ENCODE data around the gene BRINP3.
"Not testable (repeated sequence)": the region's sequence is repeated elsewhere in the genome, so short reads cannot be mapped to it uniquely, and the experiment has no call there.

Gene BRINP3

DNA sequence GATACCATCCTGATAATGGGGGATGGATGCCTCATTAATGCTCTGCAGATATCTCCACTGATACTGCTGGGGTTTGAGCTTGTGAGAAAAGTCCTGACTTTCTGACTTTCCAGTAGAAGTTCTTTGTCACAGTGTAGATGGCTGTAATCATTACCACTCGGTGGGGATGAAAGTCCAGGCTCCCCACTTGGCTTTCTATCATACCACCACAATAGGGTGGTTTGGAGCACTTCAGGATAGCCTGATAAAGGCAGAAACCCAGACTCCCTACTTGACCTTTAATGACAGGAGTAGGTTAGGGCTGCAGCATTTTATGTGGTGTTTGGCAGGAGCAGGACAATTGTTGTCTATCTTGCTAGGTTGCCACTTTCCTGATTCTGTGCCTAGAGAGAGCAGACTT, 294.1 kb downstream of the BRINP3 start:
- DNase-seq (ENCODE audit: low read depth, low spot score): no peak

DNA sequence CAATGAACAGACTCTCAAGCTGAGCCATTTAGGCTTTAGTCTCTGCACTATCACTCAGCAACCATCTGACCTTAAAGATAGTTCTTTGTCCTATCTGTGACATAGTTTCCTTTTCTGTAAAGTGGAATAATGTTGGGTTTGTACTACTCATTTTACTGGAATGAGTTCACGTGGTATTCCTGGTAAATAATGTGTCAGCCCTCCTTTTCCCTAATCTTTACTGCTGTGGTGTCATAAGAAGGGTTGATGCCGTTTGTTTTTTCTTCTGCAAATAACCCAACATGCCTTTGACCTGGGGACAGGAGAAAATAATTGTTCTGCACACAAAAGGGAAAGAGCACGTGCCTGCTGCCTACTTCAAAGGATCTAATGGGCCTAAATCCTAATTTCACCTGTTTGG, 297.8 kb downstream of the BRINP3 start:
- DNase-seq (ENCODE audit: low read depth, low spot score): no peak

DNA sequence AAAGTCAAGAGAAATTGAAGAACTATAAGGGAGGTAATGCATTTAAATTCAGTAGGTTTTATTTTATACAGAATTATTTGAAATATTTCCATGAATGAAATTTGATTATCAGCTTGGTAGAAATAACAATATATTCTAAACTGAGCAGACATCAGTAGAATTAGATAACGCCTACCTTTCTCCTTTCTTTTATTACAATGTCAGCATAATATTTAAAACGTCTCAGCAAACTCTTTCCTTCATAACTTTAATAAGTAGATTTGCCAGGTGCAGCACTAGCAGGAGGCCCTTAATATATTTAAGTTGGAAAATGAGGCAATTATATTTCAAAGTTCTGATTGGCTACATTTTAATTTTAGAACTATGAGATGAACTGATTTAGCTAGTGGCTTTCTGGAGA, 298.8 kb downstream of the BRINP3 start:
- no peak for DNase-seq (ENCODE audit: low read depth, low spot score)

DNA sequence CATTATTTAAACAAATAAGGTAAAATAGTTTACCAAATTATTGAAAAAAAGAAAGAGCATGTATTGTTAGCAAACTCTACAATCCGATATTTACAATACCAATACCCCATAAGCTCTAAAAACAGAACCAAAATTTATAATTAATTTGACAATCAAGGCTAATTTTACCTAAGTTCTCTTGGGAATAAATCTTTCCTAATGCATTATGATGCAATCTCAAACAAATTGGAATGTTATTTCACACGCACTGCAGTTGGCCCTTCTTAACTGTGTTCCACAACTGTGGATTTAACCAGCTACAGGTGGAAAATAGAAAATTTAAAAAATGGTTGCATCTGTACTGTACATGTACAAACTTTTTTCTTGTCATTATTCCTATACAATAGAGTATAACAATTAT, 300.1 kb downstream of the BRINP3 start:
- no peak for DNase-seq (ENCODE audit: low read depth, low spot score)

DNA sequence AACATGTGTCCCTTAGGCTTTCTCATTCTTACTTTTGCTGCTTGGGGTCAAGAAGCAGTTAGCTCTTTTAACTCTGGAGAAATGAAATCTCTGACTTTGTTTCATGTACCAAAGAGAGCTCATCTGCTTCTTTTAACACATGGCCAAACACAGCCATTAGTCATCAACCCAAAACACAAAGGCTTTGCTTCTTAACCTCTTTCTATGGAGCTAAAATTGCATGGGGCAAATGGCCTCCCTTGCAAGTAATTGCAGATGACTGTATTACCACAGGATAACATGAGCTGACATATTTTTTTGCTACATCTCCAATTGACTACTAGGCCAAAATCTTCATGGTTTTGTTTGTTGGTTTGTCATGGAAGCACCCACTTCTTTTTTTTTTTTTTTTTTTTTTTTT, 300.9 kb downstream of the BRINP3 start:
- DNase-seq (ENCODE audit: low read depth, low spot score): no peak

DNA sequence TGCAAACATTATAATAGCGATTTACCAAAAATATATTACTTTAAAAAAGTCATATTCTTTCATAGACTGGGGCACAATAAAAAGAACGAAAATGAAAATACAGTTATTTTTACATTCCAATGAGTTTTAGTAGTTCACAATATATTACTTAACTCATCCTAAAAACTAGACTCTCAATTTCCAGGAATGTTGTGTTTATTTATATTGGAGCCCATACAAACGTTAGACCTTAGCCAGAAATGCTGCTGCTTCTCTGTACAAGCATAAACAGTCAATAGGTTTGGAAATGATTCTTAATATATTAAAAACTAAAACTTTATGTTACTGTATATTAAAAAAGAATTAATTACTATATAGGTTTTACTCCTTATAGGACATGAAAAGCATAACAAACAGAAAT, 302.3 kb downstream of the BRINP3 start:
- no peak for DNase-seq (ENCODE audit: low read depth, low spot score)

DNA sequence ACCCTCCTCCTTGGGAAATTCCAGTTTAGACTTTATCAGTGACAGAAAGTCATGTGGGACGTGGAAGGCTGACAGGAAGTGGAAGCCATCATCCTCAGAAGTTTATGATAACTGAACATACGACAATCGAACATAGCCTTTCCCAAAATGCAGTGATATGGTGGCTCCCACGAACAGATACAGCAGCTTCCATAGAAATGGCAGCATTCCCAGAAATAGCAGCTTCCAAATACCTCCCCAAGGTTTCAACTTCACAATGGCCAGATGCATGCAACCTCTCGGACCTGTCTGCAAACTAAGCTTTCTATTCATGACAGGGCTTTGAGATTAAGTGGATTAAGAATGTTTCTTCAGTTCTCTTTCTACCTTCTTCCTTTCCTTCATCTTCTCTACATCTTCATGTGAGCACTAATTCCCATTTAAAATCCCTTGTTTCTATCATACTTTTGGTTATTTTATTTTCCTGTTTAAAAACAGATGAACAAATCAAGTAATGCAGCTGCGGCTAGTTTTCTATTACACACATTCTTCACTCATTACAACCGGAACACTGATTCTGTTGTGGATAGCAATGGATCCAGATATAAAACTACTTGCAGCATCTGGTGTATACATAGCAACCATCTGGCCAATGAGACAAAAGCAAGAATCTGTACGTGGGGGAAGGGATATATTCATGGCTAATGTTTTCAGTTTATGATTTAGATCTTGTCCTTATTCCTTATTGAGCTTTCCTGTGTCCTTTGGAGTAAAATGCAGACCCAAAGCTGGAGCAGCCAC, 304.8 kb downstream of the BRINP3 start:
- no peak for DNase-seq (ENCODE audit: low read depth, low spot score)

DNA sequence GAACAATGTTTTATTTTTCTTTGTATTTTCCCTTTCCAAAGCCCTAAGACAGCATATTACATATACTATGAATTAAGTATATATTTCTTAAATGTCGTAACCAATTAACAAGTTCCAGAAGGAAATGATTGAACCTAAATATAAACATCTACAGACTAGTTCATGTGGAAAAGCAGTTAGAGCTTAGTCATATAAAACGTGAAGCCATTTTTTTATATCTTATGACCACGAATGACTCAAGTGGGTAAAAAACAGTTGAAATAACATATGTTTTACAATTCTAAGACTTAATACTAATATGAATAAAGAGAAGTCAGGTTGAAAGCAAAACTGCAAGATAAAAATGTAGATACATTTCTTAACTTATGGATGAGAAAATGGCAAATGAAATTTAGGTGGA, 307.3 kb downstream of the BRINP3 start:
- no peak for DNase-seq (ENCODE audit: low read depth, low spot score)

DNA sequence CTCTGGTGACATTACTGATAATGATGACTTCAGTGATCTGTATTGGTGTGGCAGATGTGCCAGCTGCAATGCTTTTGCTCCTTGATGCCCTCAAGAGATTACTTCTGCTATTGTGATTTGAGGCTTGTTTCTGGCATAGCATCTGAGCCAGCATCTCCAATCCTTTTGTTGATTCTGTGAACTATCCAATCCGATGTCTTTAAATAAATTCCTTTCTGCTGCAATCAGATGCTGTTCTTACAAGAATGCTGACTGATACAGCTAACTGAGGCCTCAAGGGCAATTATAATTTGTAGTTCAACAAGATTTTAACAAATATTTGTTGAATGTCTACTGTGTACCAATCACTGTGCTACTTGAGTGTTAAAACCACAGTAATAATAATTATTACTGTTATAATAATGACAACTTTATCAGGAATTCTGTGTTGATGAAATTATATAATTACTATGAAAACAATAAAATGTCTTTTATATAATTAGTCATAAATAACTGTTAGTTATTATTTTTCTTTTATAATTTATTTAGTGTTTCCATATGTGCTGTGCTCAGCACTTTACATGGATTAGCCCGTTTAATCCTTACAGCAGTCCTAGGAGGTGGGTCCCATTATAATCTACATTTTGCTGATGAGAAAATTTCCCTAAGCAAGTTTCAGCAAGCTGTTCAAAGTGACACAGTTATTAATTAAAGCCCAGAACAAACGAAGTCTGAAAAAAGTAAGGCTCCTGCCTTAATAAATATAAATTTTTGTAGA, 308.2 kb downstream of the BRINP3 start:
- DNase-seq (ENCODE audit: low read depth, low spot score): no peak

DNA sequence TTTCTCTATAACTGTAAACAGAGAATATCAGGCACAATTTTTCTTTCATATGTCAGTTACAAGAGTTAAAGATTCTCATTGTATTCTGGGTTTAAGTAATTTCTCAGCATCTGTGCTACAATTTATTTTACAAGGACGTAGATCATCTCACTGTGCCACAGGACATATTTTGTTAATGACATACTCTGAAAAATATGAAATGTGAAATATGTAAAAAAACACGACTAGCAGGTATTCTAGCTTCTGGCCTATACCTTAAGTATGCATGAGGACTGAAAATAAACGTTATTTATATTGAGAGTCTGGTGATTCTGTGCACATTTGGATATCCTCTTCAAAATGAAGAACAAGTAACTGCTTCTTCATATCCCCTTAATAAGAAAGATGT, 308.8 kb downstream of the BRINP3 start:
- no peak for DNase-seq (ENCODE audit: low read depth, low spot score)

DNA sequence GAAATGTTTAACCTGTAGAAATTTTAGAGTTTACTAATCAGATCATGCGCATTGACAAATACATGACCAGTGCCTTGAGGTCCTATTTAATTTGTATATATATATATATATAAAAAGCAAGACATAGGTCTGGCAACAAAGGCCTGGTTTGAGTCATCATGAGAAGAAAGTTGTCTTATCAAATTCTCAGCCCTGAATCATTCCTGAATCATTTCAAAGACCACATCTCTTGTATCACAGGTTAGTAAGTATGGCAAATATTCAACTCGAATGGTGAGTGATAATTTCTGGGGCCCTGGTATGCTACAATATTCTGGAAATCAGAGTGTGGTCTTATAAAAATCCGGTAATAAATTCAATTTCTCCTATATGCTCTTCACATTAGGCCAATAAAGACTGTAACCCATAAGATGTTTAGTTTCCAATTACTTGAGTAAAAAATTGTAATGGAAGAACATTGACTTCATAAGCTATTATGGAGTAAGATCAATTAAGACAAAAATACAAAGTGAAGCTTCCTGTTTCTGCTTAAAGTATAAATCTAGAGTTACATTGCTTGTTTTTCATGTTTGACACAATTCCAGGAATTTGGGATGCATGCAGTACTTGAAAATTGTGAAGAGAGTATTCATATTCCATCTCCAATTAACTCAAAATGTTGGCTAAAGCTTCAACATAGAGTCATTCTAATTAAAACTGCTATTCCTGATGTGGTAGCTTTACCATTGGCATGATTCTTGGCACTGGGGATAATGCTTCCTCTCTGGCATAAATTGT, 309.4 kb downstream of the BRINP3 start:
- DNase-seq (ENCODE audit: low read depth, low spot score): no peak

DNA sequence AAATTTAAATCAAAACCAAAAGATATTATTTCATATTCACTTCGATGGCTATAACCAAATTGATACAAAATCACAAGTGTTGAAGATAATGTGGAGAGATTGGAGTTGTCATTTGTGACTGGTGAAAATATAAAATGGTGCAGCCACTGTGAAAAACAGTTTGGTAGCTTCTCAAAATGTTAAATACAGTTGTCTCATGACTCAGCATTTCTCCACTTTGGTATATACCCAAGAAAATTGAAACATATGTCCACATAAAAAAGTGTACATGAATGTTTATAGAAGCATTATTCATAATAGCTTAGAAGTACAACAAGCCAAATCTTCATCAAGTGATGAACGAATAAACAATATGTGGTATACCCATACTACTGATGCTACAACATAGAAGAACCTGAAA, 318.5 kb downstream of the BRINP3 start:
- no peak for DNase-seq (ENCODE audit: low read depth, low spot score)

DNA sequence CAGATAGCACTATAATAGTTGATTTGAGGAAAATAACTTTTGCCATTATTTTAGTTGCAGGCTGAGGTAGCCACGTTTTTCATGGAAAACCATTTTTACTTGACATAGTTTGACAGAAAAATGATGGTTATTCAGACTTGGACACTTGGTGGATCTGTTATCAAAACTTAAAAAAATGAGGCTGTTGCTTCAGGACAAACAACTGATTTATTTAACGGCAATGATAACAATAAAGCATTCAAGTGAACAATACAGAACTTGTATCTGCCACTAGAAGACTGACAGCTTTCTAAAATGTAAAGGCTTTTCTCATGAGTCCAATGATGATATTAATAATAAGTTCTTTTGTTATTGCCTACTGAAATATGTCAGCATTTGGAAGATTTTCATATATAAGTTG, 322.9 kb downstream of the BRINP3 start:
- DNase-seq (ENCODE audit: low read depth, low spot score): no peak

DNA sequence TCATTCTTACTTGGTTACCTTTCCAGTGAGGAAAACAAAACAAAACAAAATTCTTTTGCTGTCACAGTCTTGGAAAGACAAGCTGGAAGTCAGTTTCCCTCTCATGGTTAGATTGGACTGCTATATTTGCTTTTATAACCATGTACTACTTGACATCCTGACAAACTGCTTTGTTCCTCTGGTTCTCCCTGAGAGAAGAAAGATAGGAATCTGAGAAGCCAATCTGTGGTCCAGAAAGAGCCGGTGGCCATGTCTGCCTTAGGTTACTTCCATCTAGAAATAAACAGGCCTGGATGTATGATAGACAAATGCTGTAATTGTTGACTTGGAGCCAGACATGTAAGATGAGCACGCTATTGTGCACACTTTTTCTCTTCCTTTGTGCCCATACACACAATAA, 330.0 kb downstream of the BRINP3 start:
- no peak for DNase-seq (ENCODE audit: low read depth, low spot score)

DNA sequence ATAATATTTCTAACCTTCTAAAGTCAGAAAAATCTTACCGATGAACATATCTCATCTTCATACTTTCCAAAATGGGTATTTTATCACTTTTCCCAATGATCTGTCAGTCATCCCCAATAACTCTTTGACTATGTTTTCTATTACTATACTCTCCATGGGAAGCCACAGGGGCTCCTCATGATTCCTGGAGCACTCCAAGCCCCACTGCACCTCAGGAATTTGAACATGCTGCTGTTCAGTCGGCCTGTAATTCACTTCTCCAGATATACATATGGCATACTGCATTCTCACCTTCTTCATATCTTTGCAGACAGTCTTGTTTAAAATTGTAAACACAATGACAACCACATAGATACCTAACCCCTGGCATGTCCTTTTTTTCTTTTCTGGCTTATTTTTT, 333.0 kb downstream of the BRINP3 start:
- DNase-seq (ENCODE audit: low read depth, low spot score): no peak

DNA sequence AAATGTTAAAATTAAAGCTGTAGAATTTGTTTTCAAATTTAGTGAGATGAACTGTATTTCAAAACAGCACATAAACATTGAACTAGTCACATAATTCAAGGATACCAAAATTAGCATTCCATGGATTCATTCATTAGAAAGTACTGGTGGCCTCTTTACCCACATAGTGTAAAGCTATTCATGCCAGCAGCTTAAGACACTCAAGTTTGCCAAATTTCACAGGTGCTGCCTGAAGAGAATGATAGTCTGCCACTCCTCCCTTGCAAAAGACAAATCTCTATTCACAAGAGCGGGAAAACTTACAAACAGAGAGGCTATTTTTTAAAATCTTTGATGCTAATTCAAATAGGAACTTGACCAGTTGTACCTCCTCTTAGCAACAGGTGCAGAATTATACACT, 337.0 kb downstream of the BRINP3 start:
- no peak for DNase-seq (ENCODE audit: low read depth, low spot score)

DNA sequence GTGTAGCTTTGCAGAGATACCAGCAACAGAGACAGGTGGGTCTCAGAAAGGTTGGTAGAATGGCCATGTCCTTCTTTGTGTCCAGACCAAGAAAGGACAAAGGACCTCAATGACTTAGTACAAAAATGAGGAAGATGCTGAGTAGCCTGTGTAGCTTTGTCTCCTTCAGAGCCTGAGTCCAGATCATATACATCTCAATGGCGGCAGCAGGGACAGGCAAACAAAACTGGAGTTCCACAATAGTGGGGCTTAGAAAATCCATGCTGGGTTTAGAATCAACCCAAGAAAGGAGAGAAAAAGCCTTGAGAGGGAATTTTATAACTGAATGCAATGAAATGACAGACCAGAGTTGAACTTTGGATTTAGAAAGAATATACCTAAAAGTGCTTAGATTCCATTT, 339.0 kb downstream of the BRINP3 start:
- no peak for DNase-seq (ENCODE audit: low read depth, low spot score)

DNA sequence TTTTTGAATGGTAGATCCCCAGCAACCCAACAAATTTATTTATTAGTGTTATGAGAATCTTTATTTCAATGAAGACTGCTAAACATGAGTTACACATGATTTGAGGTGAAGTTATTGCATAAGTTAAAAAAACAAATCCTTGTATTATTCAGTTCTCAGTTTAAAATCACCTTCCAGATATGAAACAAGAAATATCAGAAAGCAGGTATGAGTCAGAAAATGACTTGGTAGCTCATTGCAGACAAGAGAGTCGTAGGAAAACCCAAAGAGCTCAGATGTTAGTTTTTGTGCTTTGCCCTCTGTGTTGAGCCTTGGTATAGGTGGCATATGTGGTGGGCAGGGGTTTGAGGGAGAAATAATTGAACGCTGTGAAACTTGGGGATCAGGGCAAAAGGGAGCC, 339.4 kb downstream of the BRINP3 start:
- DNase-seq (ENCODE audit: low read depth, low spot score): no peak

DNA sequence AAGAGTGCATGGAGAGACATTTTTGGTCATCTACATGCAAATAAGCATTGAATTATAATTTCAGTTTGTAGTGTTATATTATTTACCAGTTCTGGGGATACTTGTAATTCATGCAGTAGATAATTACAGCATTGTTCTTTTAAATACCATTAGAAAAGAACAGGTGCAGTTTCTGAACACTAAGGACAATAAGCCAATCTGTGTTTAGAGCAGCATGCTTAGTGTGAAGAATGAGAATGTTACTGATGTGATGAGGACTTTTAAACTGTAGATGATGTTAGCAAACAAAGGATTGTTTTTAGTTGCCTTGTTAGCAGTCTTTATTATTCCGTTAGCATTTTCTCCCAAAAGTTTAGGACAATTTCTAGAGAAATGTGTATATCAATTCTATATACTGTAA, 348.3 kb downstream of the BRINP3 start:
- no peak for DNase-seq (ENCODE audit: low read depth, low spot score)

DNA sequence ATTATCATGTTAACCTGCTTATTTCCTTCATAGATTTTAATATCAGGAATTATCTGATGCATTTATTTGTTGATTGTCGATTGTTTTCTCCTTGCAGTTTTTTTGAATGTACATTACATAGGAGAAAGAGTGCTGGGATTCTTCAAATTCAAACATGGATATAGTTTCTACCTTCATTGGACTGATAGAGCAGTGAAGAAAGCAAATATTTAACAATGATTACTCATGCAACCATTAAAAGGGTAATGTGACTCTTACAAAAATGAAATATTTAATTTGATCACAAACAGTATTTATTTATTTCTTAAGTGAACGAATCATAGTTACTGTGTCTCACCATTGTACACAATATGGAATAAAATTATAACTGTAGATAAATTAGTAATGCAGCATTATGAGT, 350.9 kb downstream of the BRINP3 start:
- no peak for DNase-seq (ENCODE audit: low read depth, low spot score)

DNA sequence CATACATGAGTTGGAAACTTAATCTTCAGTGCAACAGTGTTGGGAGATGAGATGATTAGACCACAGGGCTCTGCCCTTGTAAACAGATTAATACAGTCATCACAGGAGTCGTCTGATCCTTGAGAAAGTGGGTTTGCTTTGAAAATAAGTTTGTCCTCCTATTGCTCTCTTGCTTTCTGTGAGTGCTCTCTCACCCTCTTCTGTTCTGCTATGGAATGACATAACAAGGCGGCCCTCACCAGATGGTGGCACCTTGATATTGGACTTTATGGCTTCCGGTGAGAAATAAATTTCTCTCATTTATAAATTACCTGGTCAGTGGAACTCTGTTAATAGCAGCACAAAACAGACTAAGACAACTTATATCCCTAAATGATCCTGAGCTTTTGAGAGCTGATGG, 353.6 kb downstream of the BRINP3 start:
- DNase-seq (ENCODE audit: low read depth, low spot score): no peak

DNA sequence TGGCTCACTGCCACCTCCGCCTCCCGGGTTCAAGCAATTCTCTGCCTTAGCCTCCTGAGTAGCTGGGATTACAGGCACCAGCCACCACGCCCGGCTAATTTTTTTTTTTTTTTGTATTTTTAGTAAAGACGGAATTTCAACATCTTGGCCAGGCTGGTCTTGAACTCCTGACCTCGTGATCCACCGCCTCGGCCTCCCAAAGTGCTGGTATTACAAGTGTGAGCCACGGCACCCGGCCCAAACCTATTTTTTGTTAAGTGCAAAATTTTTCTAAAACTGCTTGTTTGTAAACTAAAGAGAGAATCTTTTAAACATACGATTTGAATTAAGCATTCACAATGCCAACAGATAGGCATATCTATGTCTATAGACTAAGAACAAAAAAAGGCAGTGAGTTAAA, 357.1 kb downstream of the BRINP3 start:
- DNase-seq (ENCODE audit: low read depth, low spot score): not testable (repeated sequence)

DNA sequence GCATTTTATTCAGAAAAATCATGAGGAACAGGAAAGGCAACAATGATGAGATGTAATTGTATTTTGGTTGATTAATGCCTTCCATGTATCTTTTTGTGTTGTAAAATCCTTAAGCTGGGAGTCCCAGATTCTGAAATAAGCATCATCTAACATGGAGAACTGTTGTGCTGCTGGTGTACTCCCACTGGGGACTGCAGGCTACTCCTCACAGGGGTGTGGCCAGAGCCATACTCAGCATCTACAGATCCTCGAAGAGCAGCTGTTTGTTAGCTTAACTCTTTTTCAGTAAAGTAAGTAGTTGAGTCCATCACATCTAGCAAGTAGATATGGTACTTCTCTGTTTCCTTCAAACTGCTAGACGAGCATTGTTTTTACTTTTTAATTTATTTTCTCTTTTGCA, 358.0 kb downstream of the BRINP3 start:
- no peak for DNase-seq (ENCODE audit: low read depth, low spot score)
